ENCODE data around the gene CNKSR1. TPM values are rescaled to one million over a fixed set of nuclear protein-coding genes. Genes with fewer than 3 reads are reported as not detected.

CNKSR1 gene
- total and polyA plus RNA-seq, 2 donors (not counting 1 experiment from before 2014, with no cell fraction given) = not detected

GRCh38 chr1:26175346-26175745 is 1.9 kb upstream of the CNKSR1 start:
- Histone ChIP-seq H3K4me2 (ENCODE audit: extremely low read depth, insufficient read depth, low read length) (no peak overlapping the region), H3K9me3 (ENCODE audit: control insufficient read depth, insufficient read depth, low read depth, low read length) (no peaks in the 10 kb centered on the region), H4K20me1 (ENCODE audit: control insufficient read depth, extremely low read depth, insufficient read depth, low read length) (no peaks in the 10 kb centered on the region), H3K4me3 (replicated peaks in 1 of 4; ENCODE audit: control extremely low read depth in 1 of 4, insufficient read depth in 1 of 4, low read depth in 3 of 4, low read length in 4 of 4) (no peak overlapping the region), H3K9ac (ENCODE audit: insufficient read depth, low read length) (no peak overlapping the region), H3K4me1 (ENCODE audit: control insufficient read depth, extremely low read depth, insufficient read depth, low read length) (peaks cover 3% of the 10 kb centered on the region), H3K27ac (ENCODE audit: insufficient read depth, low read length) (no peak overlapping the region), H3K79me2 (ENCODE audit: control insufficient read depth, insufficient read depth, low read length) (peaks cover 3% of the 10 kb centered on the region), H3K36me3 (ENCODE audit: control insufficient read depth, insufficient read depth, low read length) (peaks cover 3% of the 10 kb centered on the region), H3K27me3 (ENCODE audit: control insufficient read depth, insufficient read depth, low read length) (peaks cover 2% of the 10 kb centered on the region), H2AFZ (ENCODE audit: low read length) (no peak overlapping the region)
- DNase-seq (ENCODE audit: low read depth in 2 of 2) = no peak
- TF ChIP-seq EZH2 (IDR thresholded peaks at IDR 0.05; ENCODE audit: low read length, missing control alignments) (no peak), CTCF (conservative IDR thresholded peaks at IDR 0.05 in 1 of 2, IDR thresholded peaks at IDR 0.05 in 1 of 2; ENCODE audit: low read depth in 1 of 2, low read length in 2 of 2) (no peak)

- Histone ChIP-seq H3K9me3 (ENCODE audit: control insufficient read depth, insufficient read depth, low read depth, low read length) (no peaks in the 10 kb centered on the region), H3K4me2 (ENCODE audit: extremely low read depth, insufficient read depth, low read length) (no peak overlapping the region)
These were observed 2.8 kb downstream of the CNKSR1 start for GRCh38 chr1:26180010-26180506.

More at GRCh38 chr1:26180010-26180506, 2.8 kb downstream of the CNKSR1 start:
- peaks cover 3% of the 10 kb centered on the region for H3K27me3 ChIP-seq (ENCODE audit: control insufficient read depth, insufficient read depth, low read length)
- no peaks in the 10 kb centered on the region for H3K4me1 ChIP-seq (ENCODE audit: control insufficient read depth, extremely low read depth, insufficient read depth, low read length)
- no peak for DNase-seq (ENCODE audit: low read depth in 2 of 2)
- no peak for TF ChIP-seq CTCF (conservative IDR thresholded peaks at IDR 0.05 in 1 of 2, IDR thresholded peaks at IDR 0.05 in 1 of 2; ENCODE audit: low read depth in 1 of 2, low read length in 2 of 2)
- no peak for TF ChIP-seq EZH2 (IDR thresholded peaks at IDR 0.05; ENCODE audit: low read length, missing control alignments)
- H3K79me2 ChIP-seq (ENCODE audit: control insufficient read depth, insufficient read depth, low read length) = no peaks in the 10 kb centered on the region
- no peak overlapping the region for H3K4me3 ChIP-seq (replicated peaks in 1 of 4; ENCODE audit: control extremely low read depth in 1 of 4, insufficient read depth in 1 of 4, low read depth in 3 of 4, low read length in 4 of 4)
- no peaks in the 10 kb centered on the region for H4K20me1 ChIP-seq (ENCODE audit: control insufficient read depth, extremely low read depth, insufficient read depth, low read length)
- H2AFZ ChIP-seq (ENCODE audit: low read length) = no peak overlapping the region
- H3K36me3 ChIP-seq (ENCODE audit: control insufficient read depth, insufficient read depth, low read length) = no peaks in the 10 kb centered on the region
- H3K9ac ChIP-seq (ENCODE audit: insufficient read depth, low read length) = no peak overlapping the region
- no peak overlapping the region for H3K27ac ChIP-seq (ENCODE audit: insufficient read depth, low read length)

Measured in fibroblast of lung (primary cell).